ENCODE data around the gene OR8B4. TPM values are rescaled to one million over a fixed set of nuclear protein-coding genes. Genes with fewer than 3 reads are reported as not detected.
"Not testable (repeated sequence)": the region's sequence is repeated elsewhere in the genome, so short reads cannot be mapped to it uniquely, and the experiment has no call there.

Gene OR8B4
- total RNA-seq: not detected

GRCh38 chr11:124424384-124424921, at the start of gene OR8B4:
Gene OR8B4, minus strand, starts transcription at chr11:124424871. Its CDS starts 0 bp downstream, at chr11:124424871.
- ChIA-PET POLR2A (no interaction called here), CTCF (no interaction called here)
- H3K9me3 Mint-ChIP-seq: peaks cover 4% of the 10 kb centered on the region
- peaks cover 3% of the 10 kb centered on the region for H3K27me3 Mint-ChIP-seq
- intact Hi-C loops (cut with micrococcal nuclease): no loop called here
- no peak within 1 kb of the TSS for H3K4me3 Mint-ChIP-seq
- H3K4me1 Mint-ChIP-seq (ENCODE audit: low read depth): no peaks in the 10 kb centered on the region
- H3K27ac Mint-ChIP-seq: no peak within 1 kb of the TSS
- no peak for DNase-seq
- no peaks in the 10 kb centered on the region for H3K36me3 Mint-ChIP-seq

GRCh38 chr11:124474079-124474478, 49.4 kb upstream of the OR8B4 start:
- CTCF ChIA-PET: no interaction called here
- H3K4me1 Mint-ChIP-seq (ENCODE audit: low read depth): no peaks in the 10 kb centered on the region
- intact Hi-C loops (cut with micrococcal nuclease): no loop called here
- no peaks in the 10 kb centered on the region for H3K9me3 Mint-ChIP-seq
- DNase-seq: no peak
- no peak overlapping the region for H3K27ac Mint-ChIP-seq
- peaks cover 2% of the 10 kb centered on the region for H3K27me3 Mint-ChIP-seq
- no peak overlapping the region for H3K4me3 Mint-ChIP-seq
- POLR2A ChIA-PET: no interaction called here
- no peaks in the 10 kb centered on the region for H3K36me3 Mint-ChIP-seq

- no peaks in the 10 kb centered on the region for H3K9me3 Mint-ChIP-seq
- peaks cover 2% of the 10 kb centered on the region for H3K27me3 Mint-ChIP-seq
- H3K4me1 Mint-ChIP-seq (ENCODE audit: low read depth): no peaks in the 10 kb centered on the region
- ChIA-PET POLR2A (no interaction called here), CTCF (no interaction called here)
- H3K36me3 Mint-ChIP-seq: no peaks in the 10 kb centered on the region
- no peak overlapping the region for H3K4me3 Mint-ChIP-seq
- no peak overlapping the region for H3K27ac Mint-ChIP-seq
- no peak for DNase-seq
- intact Hi-C loops (cut with micrococcal nuclease): no loop called here
These were observed 48.8 kb upstream of the OR8B4 start for GRCh38 chr11:124473476-124473875.

- DNase-seq: no peak
- Mint-ChIP-seq H3K9me3 (no peaks in the 10 kb centered on the region), H3K4me3 (no peak overlapping the region), H3K36me3 (no peaks in the 10 kb centered on the region), H3K4me1 (ENCODE audit: low read depth) (no peaks in the 10 kb centered on the region), H3K27ac (no peak overlapping the region), H3K27me3 (no peaks in the 10 kb centered on the region)
- POLR2A ChIA-PET: no interaction called here
- CTCF ChIA-PET: no interaction called here
- intact Hi-C loops (cut with micrococcal nuclease): no loop called here
These were observed 46.0 kb upstream of the OR8B4 start for GRCh38 chr11:124470561-124471227.

GRCh38 chr11:124467381-124467927, 42.8 kb upstream of the OR8B4 start:
- Mint-ChIP-seq H3K4me1 (ENCODE audit: low read depth) (no peaks in the 10 kb centered on the region), H3K9me3 (no peaks in the 10 kb centered on the region), H3K27ac (no peak overlapping the region), H3K27me3 (peaks cover 2% of the 10 kb centered on the region), H3K4me3 (no peak overlapping the region), H3K36me3 (no peaks in the 10 kb centered on the region)
- DNase-seq: no peak
- intact Hi-C loops (cut with micrococcal nuclease): no loop called here
- ChIA-PET CTCF (no interaction called here), POLR2A (no interaction called here)

- peaks cover 2% of the 10 kb centered on the region for H3K27me3 Mint-ChIP-seq
- no peak for DNase-seq
- no peak overlapping the region for H3K27ac Mint-ChIP-seq
- intact Hi-C loops (cut with micrococcal nuclease): no loop called here
- CTCF ChIA-PET: no interaction called here
- H3K36me3 Mint-ChIP-seq: no peaks in the 10 kb centered on the region
- no peaks in the 10 kb centered on the region for H3K9me3 Mint-ChIP-seq
- POLR2A ChIA-PET: no interaction called here
- H3K4me1 Mint-ChIP-seq (ENCODE audit: low read depth): no peaks in the 10 kb centered on the region
- no peak overlapping the region for H3K4me3 Mint-ChIP-seq
These were observed 40.7 kb upstream of the OR8B4 start for GRCh38 chr11:124465368-124465767.

- no peak overlapping the region for H3K27ac Mint-ChIP-seq
- POLR2A ChIA-PET: no interaction called here
- CTCF ChIA-PET: no interaction called here
- peaks cover 2% of the 10 kb centered on the region for H3K27me3 Mint-ChIP-seq
- intact Hi-C loops (cut with micrococcal nuclease): no loop called here
- no peak for DNase-seq
- H3K36me3 Mint-ChIP-seq: no peaks in the 10 kb centered on the region
- no peak overlapping the region for H3K4me3 Mint-ChIP-seq
- H3K9me3 Mint-ChIP-seq: no peaks in the 10 kb centered on the region
- no peaks in the 10 kb centered on the region for H3K4me1 Mint-ChIP-seq (ENCODE audit: low read depth)
These were observed 39.3 kb upstream of the OR8B4 start for GRCh38 chr11:124463990-124464389.

GRCh38 chr11:124463324-124463723, 38.7 kb upstream of the OR8B4 start:
- CTCF ChIA-PET: no interaction called here
- no peak overlapping the region for H3K4me3 Mint-ChIP-seq
- POLR2A ChIA-PET: no interaction called here
- H3K4me1 Mint-ChIP-seq (ENCODE audit: low read depth): no peaks in the 10 kb centered on the region
- H3K27ac Mint-ChIP-seq: no peak overlapping the region
- H3K36me3 Mint-ChIP-seq: no peaks in the 10 kb centered on the region
- intact Hi-C loops (cut with micrococcal nuclease): no loop called here
- H3K9me3 Mint-ChIP-seq: no peaks in the 10 kb centered on the region
- no peak for DNase-seq
- peaks cover 2% of the 10 kb centered on the region for H3K27me3 Mint-ChIP-seq

GRCh38 chr11:124460459-124460858, 35.8 kb upstream of the OR8B4 start:
- no peak for DNase-seq
- H3K36me3 Mint-ChIP-seq: no peaks in the 10 kb centered on the region
- H3K27ac Mint-ChIP-seq: no peak overlapping the region
- H3K27me3 Mint-ChIP-seq: peaks cover 2% of the 10 kb centered on the region
- no peaks in the 10 kb centered on the region for H3K4me1 Mint-ChIP-seq (ENCODE audit: low read depth)
- POLR2A ChIA-PET: no interaction called here
- no peak overlapping the region for H3K4me3 Mint-ChIP-seq
- CTCF ChIA-PET: no interaction called here
- H3K9me3 Mint-ChIP-seq: no peaks in the 10 kb centered on the region
- intact Hi-C loops (cut with micrococcal nuclease): no loop called here

GRCh38 chr11:124459379-124459778, 34.7 kb upstream of the OR8B4 start:
- DNase-seq; H3K36me3 Mint-ChIP-seq; intact Hi-C loops (cut with micrococcal nuclease); H3K9me3 Mint-ChIP-seq; POLR2A ChIA-PET; H3K4me3 Mint-ChIP-seq; H3K27ac Mint-ChIP-seq; H3K4me1 Mint-ChIP-seq (ENCODE audit: low read depth); H3K27me3 Mint-ChIP-seq; CTCF ChIA-PET: not testable (repeated sequence)

- H3K4me1 Mint-ChIP-seq (ENCODE audit: low read depth): no peaks in the 10 kb centered on the region
- no peak overlapping the region for H3K4me3 Mint-ChIP-seq
- H3K36me3 Mint-ChIP-seq: no peaks in the 10 kb centered on the region
- intact Hi-C loops (cut with micrococcal nuclease): no loop called here
- DNase-seq: no peak
- no peak overlapping the region for H3K27ac Mint-ChIP-seq
- H3K27me3 Mint-ChIP-seq: no peaks in the 10 kb centered on the region
- CTCF ChIA-PET: no interaction called here
- H3K9me3 Mint-ChIP-seq: no peaks in the 10 kb centered on the region
- POLR2A ChIA-PET: no interaction called here
These were observed 29.9 kb upstream of the OR8B4 start for GRCh38 chr11:124454552-124454951.

- Mint-ChIP-seq H3K27me3 (peaks cover 2% of the 10 kb centered on the region), H3K36me3 (no peaks in the 10 kb centered on the region), H3K4me3 (no peak overlapping the region), H3K9me3 (no peaks in the 10 kb centered on the region), H3K27ac (no peak overlapping the region), H3K4me1 (ENCODE audit: low read depth) (no peaks in the 10 kb centered on the region)
- intact Hi-C loops (cut with micrococcal nuclease): no loop called here
- DNase-seq: no peak
- ChIA-PET CTCF (no interaction called here), POLR2A (no interaction called here)
These were observed 22.2 kb upstream of the OR8B4 start for GRCh38 chr11:124446916-124447315.

- no peak within 1 kb of the TSS for H3K27ac Mint-ChIP-seq
- ChIA-PET POLR2A (no interaction called here), CTCF (no interaction called here)
- H3K4me1 Mint-ChIP-seq (ENCODE audit: low read depth): no peaks in the 10 kb centered on the region
- H3K4me3 Mint-ChIP-seq: no peak within 1 kb of the TSS
- no peaks in the 10 kb centered on the region for H3K36me3 Mint-ChIP-seq
- DNase-seq: no peak
- intact Hi-C loops (cut with micrococcal nuclease): no loop called here
- H3K27me3 Mint-ChIP-seq: peaks cover 2% of the 10 kb centered on the region
- no peaks in the 10 kb centered on the region for H3K9me3 Mint-ChIP-seq
These were observed 21.0 kb upstream of the OR8B4 start, which contains the start of gene OR8B8 for GRCh38 chr11:124445646-124446150. Gene OR8B8, minus strand, starts transcription at chr11:124445696. Its CDS starts 4,611 bp downstream, at chr11:124441085.

All from activated CD4-positive, alpha-beta memory T cell treated with anti-CD3 and anti-CD28 coated beads for 36 hours (primary cell).